HCT116 (cell line): ENCODE results near the gene KRTAP25-1.

Source experiments
- EZH2 ChIP-seq: fragments of 200-600 bp; sonication (generic); IDR thresholded peaks from 2 replicates; pipeline ENCODE4 v1.6.1; 2017; ENCODE audit warnings: antibody characterized with exemption, mixed run types
- POLR2A ChIP-seq: IDR thresholded peaks from 2 replicates; pipeline ENCODE4 v1.7.0; 2011; ENCODE audit warnings: borderline replicate concordance; ENCODE audit not compliant: insufficient read depth, insufficient read length; ENCODE audit errors: extremely low read depth
- RAD21 ChIP-seq: IDR thresholded peaks from 2 replicates; pipeline ENCODE4 v1.6.1; 2012; ENCODE audit warnings: low read depth, mild to moderate bottlenecking
- TF ChIP-seq, protein P1 (sequence below): IDR thresholded peaks from 2 replicates; pipeline ENCODE4 v1.6.1; 2012
- TF ChIP-seq, protein P2 (sequence below), 3 experiments: fragments of 200-600 bp in 1 of 3; sonication (generic) in 1 of 3; IDR thresholded peaks in 2 of 3; conservative IDR thresholded peaks in 1 of 3; 2 replicates each; pipeline ENCODE4 v1.5.1; 2012 to 2017; ENCODE audit warnings: low read depth in 2 of 3, low read length in 2 of 3, antibody characterized with exemption in 1 of 3, borderline replicate concordance in 1 of 3, control low read depth in 1 of 3, mild to moderate bottlenecking in 1 of 3, mixed read lengths in 1 of 3, mixed run types in 1 of 3, moderate library complexity in 1 of 3; ENCODE audit not compliant: insufficient read depth in 1 of 3

DNA sequence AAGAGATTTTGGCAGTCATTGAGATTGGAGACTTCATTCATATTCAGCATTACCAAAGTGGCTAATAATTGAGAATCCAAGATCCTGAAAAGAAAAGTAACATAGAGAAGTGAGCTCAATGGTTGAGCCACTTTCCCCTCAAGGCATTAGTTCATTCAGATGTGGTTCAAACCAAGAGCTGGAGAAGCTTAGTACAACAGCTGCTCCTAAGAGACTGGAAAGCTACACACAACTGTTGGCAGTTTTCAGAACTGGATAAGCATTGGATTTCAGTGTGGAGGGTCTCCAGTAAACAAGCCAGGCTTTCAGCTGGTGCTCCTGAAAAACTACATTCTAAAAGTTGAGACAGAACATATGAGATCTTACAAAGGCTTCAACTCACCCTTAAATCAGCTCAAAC, 44.3 kb downstream of the KRTAP25-1 start:
- TF ChIP-seq EZH2 = no peak
- TF ChIP-seq, protein P1, sequence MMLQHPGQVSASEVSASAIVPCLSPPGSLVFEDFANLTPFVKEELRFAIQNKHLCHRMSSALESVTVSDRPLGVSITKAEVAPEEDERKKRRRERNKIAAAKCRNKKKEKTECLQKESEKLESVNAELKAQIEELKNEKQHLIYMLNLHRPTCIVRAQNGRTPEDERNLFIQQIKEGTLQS = no peak
- TF ChIP-seq, protein P2, sequence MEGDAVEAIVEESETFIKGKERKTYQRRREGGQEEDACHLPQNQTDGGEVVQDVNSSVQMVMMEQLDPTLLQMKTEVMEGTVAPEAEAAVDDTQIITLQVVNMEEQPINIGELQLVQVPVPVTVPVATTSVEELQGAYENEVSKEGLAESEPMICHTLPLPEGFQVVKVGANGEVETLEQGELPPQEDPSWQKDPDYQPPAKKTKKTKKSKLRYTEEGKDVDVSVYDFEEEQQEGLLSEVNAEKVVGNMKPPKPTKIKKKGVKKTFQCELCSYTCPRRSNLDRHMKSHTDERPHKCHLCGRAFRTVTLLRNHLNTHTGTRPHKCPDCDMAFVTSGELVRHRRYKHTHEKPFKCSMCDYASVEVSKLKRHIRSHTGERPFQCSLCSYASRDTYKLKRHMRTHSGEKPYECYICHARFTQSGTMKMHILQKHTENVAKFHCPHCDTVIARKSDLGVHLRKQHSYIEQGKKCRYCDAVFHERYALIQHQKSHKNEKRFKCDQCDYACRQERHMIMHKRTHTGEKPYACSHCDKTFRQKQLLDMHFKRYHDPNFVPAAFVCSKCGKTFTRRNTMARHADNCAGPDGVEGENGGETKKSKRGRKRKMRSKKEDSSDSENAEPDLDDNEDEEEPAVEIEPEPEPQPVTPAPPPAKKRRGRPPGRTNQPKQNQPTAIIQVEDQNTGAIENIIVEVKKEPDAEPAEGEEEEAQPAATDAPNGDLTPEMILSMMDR (IDR thresholded peaks at IDR 0.05 in 2 of 3, conservative IDR thresholded peaks at IDR 0.05 in 1 of 3; ENCODE audit: borderline replicate concordance in 1 of 3, insufficient read depth in 1 of 3, low read depth in 2 of 3, low read length in 2 of 3) = no peak
- no peak for TF ChIP-seq RAD21
- no peak for TF ChIP-seq POLR2A
